C1 segment of cervical spinal cord (tissue), 14 donors: ENCODE results near the gene SLC6A11.

Experiments used
- DNase-seq, 14 donors: peaks; one replicate each; lab custom pipeline; 2025; lab: John Stamatoyannopoulos, UW

Gene SLC6A11

GRCh38 chr3:10976770-10977169, 160.7 kb downstream of the SLC6A11 start:
- DNase-seq, result no peak

GRCh38 chr3:10977892-10978510, 162.0 kb downstream of the SLC6A11 start:
- DNase-seq, result no peak

GRCh38 chr3:10978956-10979355, 162.9 kb downstream of the SLC6A11 start:
- DNase-seq, result no peak

- no peak for DNase-seq
These were observed 164.3 kb downstream of the SLC6A11 start for GRCh38 chr3:10980312-10980711.

GRCh38 chr3:10981031-10981430, 165.0 kb downstream of the SLC6A11 start:
- no peak for DNase-seq

GRCh38 chr3:10981961-10982360, 165.9 kb downstream of the SLC6A11 start:
- no peak for DNase-seq

- no peak for DNase-seq
These were observed 166.8 kb downstream of the SLC6A11 start for GRCh38 chr3:10982782-10983181.

- peak in 6 of 14 donors; percentile 11 to 46 (median 18) for DNase-seq
These were observed 167.3 kb downstream of the SLC6A11 start for GRCh38 chr3:10983219-10983916.

GRCh38 chr3:10984371-10984896, 168.4 kb downstream of the SLC6A11 start:
- DNase-seq, result no peak

- no peak for DNase-seq
These were observed 169.2 kb downstream of the SLC6A11 start for GRCh38 chr3:10985181-10985580.

- no peak for DNase-seq
These were observed 170.6 kb downstream of the SLC6A11 start for GRCh38 chr3:10986592-10986991.

- DNase-seq, result no peak
These were observed 172.1 kb downstream of the SLC6A11 start for GRCh38 chr3:10988001-10988665.

- DNase-seq, result no peak
These were observed 173.0 kb downstream of the SLC6A11 start for GRCh38 chr3:10988991-10989484.
